K562 (cell line): Measurements from ENCODE around the gene CCDC174. TPM values are rescaled to one million over a fixed set of nuclear protein-coding genes. Genes with fewer than 3 reads are reported as not detected.

ENCODE experiments used
- ATAC-seq: fragments of 200-7000 bp; cut with Tn5 transposase; 3 replicates; pipeline ENCODE4 v1.9.1; 2020; ENCODE audit warnings: moderate library complexity
- BruUV-seq: library from RNA; stranded (reverse); fragments of 400-500 nt; replicated peaks from 2 replicates; lab custom pipeline; 2021; lab: Mats Ljungman, UMichigan
- CTCF ChIA-PET: fragments of 300-600 bp; formaldehyde crosslinking; extraction: SDS; loops from one replicate; lab custom pipeline; 2021; ENCODE audit warnings: low intra/inter-chr PET ratio; lab: Yijun Ruan, JAX
- POLR2A ChIA-PET: fragments of 300-600, 350-650 bp; sonication (Branson Sonifier 250); formaldehyde crosslinking; extraction: SDS; loops from one replicate; lab custom pipeline; 2021; ENCODE audit warnings: antibody characterized with exemption, inconsistent platforms; lab: Yijun Ruan, JAX
- DNase-seq, 4 experiments: peaks; one replicate each; pipeline versions ENCODE4 v3.0.0 to v3.0.0-alpha.2; 2011 to 2018; ENCODE audit warnings: low spot score in 3 of 4, mixed read lengths in 3 of 4; ENCODE audit errors: extremely low read depth in 1 of 4
- FAIRE-seq: peaks from 2 replicates; lab custom pipeline; 2011; peaks lifted over from hg19 to GRCh38; lab: Jason Lieb, UNC
- H2AFZ ChIP-seq: 2 replicates; pipeline ENCODE4 v1.6.0; 2011; ENCODE audit warnings: low read depth, low read length, control low read depth, inconsistent platforms
- H3K27ac ChIP-seq: fragments of 200-600 bp; 3 replicates; pipeline ENCODE4 v1.8.0; 2011; ENCODE audit warnings: low read depth, mild to moderate bottlenecking, control low read depth, inconsistent platforms, low read length, moderate library complexity, mixed read lengths; ENCODE audit errors: extremely low read depth
- H3K27me3 ChIP-seq, 2 experiments: fragments of 300-600 bp in 1 of 2; 2 replicates in 1 of 2; 3 replicates in 1 of 2; pipeline versions ENCODE4 v1.6.0 to v1.8.0; 2011; ENCODE audit warnings: inconsistent platforms in 2 of 2, low read length in 2 of 2, mild to moderate bottlenecking in 1 of 2, mixed read lengths in 1 of 2, moderate library complexity in 1 of 2; ENCODE audit not compliant: control insufficient read depth in 2 of 2, insufficient read depth in 2 of 2
- H3K36me3 ChIP-seq: fragments of 300-600 bp; 3 replicates; pipeline ENCODE4 v1.8.0; 2011; ENCODE audit warnings: mild to moderate bottlenecking, low read length, inconsistent platforms; ENCODE audit not compliant: control insufficient read depth, insufficient read depth
- H3K4me1 ChIP-seq, 2 experiments: fragments of 200-600 bp in 1 of 2; replicated peaks in 1 of 2; 2 replicates in 1 of 2; 3 replicates in 1 of 2; pipeline versions ENCODE4 v1.5.1 to v1.8.0; 2011; ENCODE audit warnings: inconsistent platforms in 2 of 2, low read length in 2 of 2, mild to moderate bottlenecking in 1 of 2, mixed read lengths in 1 of 2, moderate library complexity in 1 of 2; ENCODE audit not compliant: control insufficient read depth in 2 of 2, insufficient read depth in 2 of 2
- H3K4me2 ChIP-seq: 2 replicates; pipeline ENCODE4 v1.6.1; 2011; ENCODE audit warnings: low read length, control low read depth, inconsistent platforms, mixed read lengths; ENCODE audit not compliant: insufficient read depth
- H3K4me3 ChIP-seq: fragments of 200-600 bp; sonication (generic), shearing (Covaris generic); 2 replicates; pipeline ENCODE4 v1.5.1; 2016; ENCODE audit warnings: control low read depth, inconsistent platforms
- H3K79me2 ChIP-seq: fragments of 200-600 bp; 3 replicates; pipeline ENCODE4 v1.8.0; 2011; ENCODE audit warnings: low read length, inconsistent platforms; ENCODE audit not compliant: control insufficient read depth, insufficient read depth
- H3K9ac ChIP-seq, 2 experiments: 2 replicates each; pipeline versions ENCODE4 v1.6.0 to v1.6.1; 2011; ENCODE audit warnings: low read depth in 2 of 2, low read length in 2 of 2, control low read depth in 1 of 2, inconsistent platforms in 1 of 2, mild to moderate bottlenecking in 1 of 2, mixed read lengths in 1 of 2; ENCODE audit not compliant: insufficient read depth in 1 of 2
- H3K9me1 ChIP-seq: one replicate; pipeline ENCODE4 v1.6.0; 2011; ENCODE audit warnings: inconsistent platforms, mild to moderate bottlenecking, low read length, moderate library complexity; ENCODE audit not compliant: control insufficient read depth, insufficient read depth
- H3K9me3 ChIP-seq: replicated peaks from 2 replicates; pipeline ENCODE4 v1.5.1; 2011; ENCODE audit warnings: low read depth, low read length, inconsistent platforms; ENCODE audit not compliant: control insufficient read depth, insufficient read depth
- H4K20me1 ChIP-seq: replicated peaks from 2 replicates; pipeline ENCODE4 v1.6.1; 2011; ENCODE audit warnings: low read length, inconsistent platforms, mixed read lengths; ENCODE audit not compliant: control insufficient read depth, insufficient read depth
- ESRRA ChIP-seq: fragments of 450-650 bp; IDR thresholded peaks from 2 replicates; pipeline ENCODE4 v1.6.1; 2014; ENCODE audit warnings: low read depth, mild to moderate bottlenecking, moderate library complexity, borderline replicate concordance
- RAD21 ChIP-seq, 2 experiments: fragments of 250-450 bp in 1 of 2; fragments of 450-650 bp in 1 of 2; sonication (Bioruptor Pico) in 1 of 2; formaldehyde crosslinking in 1 of 2; IDR thresholded peaks in 1 of 2; conservative IDR thresholded peaks in 1 of 2; 2 replicates each; pipeline versions ENCODE4 v1.4.0 to v1.8.0; 2020 to 2022; ENCODE audit warnings: mild to moderate bottlenecking in 2 of 2, moderate library complexity in 1 of 2
- ZBTB7A ChIP-seq: IDR thresholded peaks from 2 replicates; pipeline ENCODE4 v1.6.1; 2011; ENCODE audit warnings: low read depth, mild to moderate bottlenecking, low read length, moderate library complexity, borderline replicate concordance; ENCODE audit not compliant: control insufficient read depth
- ZFX ChIP-seq: sonication (generic); formaldehyde crosslinking; IDR thresholded peaks from 2 replicates; pipeline ENCODE4 v1.8.0; 2022; ENCODE audit warnings: mild to moderate bottlenecking, missing genetic modification reagents, moderate library complexity
- WGBS: fragments of 100-300 bp; shearing (Covaris generic); methylation state at CpG from one replicate; pipeline ENCODE4 v1.1.6; 2016; ENCODE audit warnings: low coverage, mixed read lengths; ENCODE audit not compliant: insufficient coverage; ENCODE audit errors: missing lambda C conversion rate; 5-methylcytosine and 5-hydroxymethylcytosine counted together
- in situ Hi-C: fragments of 300-500 bp; cut with MboI; formaldehyde crosslinking; loops from 4 replicates; pipeline ENCODE4 v1.15.0; 2018; ENCODE audit warnings: inconsistent platforms, mixed read lengths
- intact Hi-C: fragments of 100-400 bp; cut with micrococcal nuclease; formaldehyde crosslinking; loops from 2 replicates; pipeline ENCODE4 v1.14.2; 2022
- polyA plus RNA-seq, 8 experiments: library from polyadenylated mRNA; depleted of rRNA in 4 of 8; stranded (reverse) in 5 of 8; unstranded in 3 of 8; fragments of >200 nt; fragmentation: Nextera tagmentation in 2 of 8; fragmentation: Illumina TruSeq in 1 of 8; extraction: Ambion mirVana in 2 of 8; extraction: Trizol in 1 of 8; gene quantifications; 2 replicates each; pipeline versions ENCODE4 v1.2.1 to v1.2.3, GENCODE V29; 2011 to 2014; ENCODE audit warnings: inconsistent platforms in 1 of 8, missing spikeins in 1 of 8
- total RNA-seq, 7 experiments: library from RNA; depleted of rRNA in 6 of 7; stranded (reverse); fragments of >200 nt in 6 of 7; fragmentation: Illumina TruSeq in 2 of 7; extraction: Trizol in 2 of 7; gene quantifications; 2 replicates each; pipeline versions ENCODE4 v1.2.1 to v1.2.3, GENCODE V29; 2011 to 2021; ENCODE audit warnings: low replicate concordance in 1 of 7
- TF ChIP-seq, protein P1 (sequence below): fragments of 250-450 bp; sonication (Bioruptor Pico); IDR thresholded peaks from 2 replicates; pipeline ENCODE4 v1.8.0; 2022; ENCODE audit warnings: inconsistent platforms, mild to moderate bottlenecking, moderate library complexity, borderline replicate concordance
- TF ChIP-seq, protein P2 (sequence below): conservative IDR thresholded peaks from 2 replicates; pipeline ENCODE4 v1.6.1; 2011; ENCODE audit warnings: low read depth, mild to moderate bottlenecking, low read length; ENCODE audit not compliant: control insufficient read depth
- TF ChIP-seq, protein P3 (sequence below), 3 experiments: IDR thresholded peaks in 2 of 3; conservative IDR thresholded peaks in 1 of 3; 2 replicates each; pipeline ENCODE4 v1.5.1; 2011 to 2012; ENCODE audit warnings: low read length in 3 of 3, mild to moderate bottlenecking in 3 of 3, control low read depth in 2 of 3, improper control_type of control experiment in 1 of 3, inconsistent platforms in 1 of 3, low read depth in 1 of 3, mixed read lengths in 1 of 3, moderate library complexity in 1 of 3; ENCODE audit not compliant: insufficient read depth in 2 of 3
- TF ChIP-seq, protein P4 (sequence below), 2 experiments: IDR thresholded peaks; 2 replicates each; pipeline ENCODE4 v1.6.1; 2011; ENCODE audit warnings: borderline replicate concordance in 1 of 2, control low read depth in 1 of 2, low read depth in 1 of 2, low read length in 1 of 2, mild to moderate bottlenecking in 1 of 2, mixed read lengths in 1 of 2, moderate library complexity in 1 of 2; ENCODE audit not compliant: insufficient read depth in 1 of 2, insufficient read length in 1 of 2, poor library complexity in 1 of 2, severe bottlenecking in 1 of 2; ENCODE audit errors: extremely low read depth in 1 of 2

The CCDC174 gene
- total and polyA plus RNA-seq, 9 of the 15 experiments (the other 6 are each of a cell fraction or from before 2014, with no cell fraction given) = 7.4 to 41.0 (median 28.5) TPM

DNA sequence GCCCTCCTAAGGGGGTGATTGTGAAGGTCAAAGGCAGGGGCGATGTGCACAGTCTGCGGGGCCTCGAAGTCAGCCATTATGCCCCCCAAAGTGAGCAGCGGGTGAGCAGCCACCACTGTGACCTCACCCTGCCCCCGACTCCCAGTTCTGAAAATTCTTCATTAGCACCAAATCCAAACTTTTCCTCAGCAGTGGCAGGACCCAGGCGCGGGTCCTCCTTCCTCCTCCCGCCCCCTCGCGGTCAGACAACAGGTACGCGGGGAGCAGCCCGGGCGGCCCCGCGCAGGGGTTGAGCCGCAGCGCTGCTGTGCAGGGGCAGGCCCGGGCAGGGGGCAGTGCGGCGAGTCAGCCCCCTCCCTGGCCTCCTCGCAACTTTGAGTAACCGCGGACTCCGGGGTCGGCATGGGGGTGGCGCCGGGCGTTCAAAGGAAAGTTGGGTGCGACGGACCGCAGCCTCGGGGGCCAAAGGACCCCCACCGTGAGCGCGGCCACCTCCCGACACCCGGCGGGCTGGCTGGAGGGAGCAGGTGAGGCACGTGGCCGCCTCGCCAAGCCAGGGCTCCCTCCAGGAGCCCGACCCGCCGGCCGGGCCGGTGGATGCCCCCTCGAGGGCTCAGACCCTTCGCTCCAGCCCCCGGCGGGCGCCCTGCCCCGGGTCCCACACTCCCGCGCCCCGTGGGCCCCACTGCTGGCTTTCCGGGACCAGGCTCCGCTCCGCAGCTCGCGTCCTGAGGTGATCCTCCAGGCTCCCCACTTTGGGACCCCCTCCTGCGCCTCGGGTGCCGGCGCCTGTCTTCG lies 49.4 kb upstream of the CCDC174 start:
- Histone ChIP-seq H3K27me3 (peaks cover 5 to 51% of the 10 kb centered on the region in 2 experiments; a peak in 4 of 5 replicates), H3K4me2 (no peak overlapping the region), H3K4me1 (peaks cover 0 to 13% of the 10 kb centered on the region in 2 experiments; a peak in 2 of 5 replicates), H3K9me3 (no peaks in the 10 kb centered on the region), H3K9me1 (no peaks in the 10 kb centered on the region), H3K4me3 (no peak overlapping the region), H3K79me2 (no peaks in the 10 kb centered on the region), H3K27ac (no peak overlapping the region), H3K9ac (no peak overlapping the region), H3K36me3 (no peaks in the 10 kb centered on the region), H2AFZ (no peak overlapping the region), H4K20me1 (peaks cover 9% of the 10 kb centered on the region)
- POLR2A ChIA-PET = interaction anchor here (1.2 kb wide), 1 partner anchor 50 kb away, joined by 3 read pairs; the partner anchor contains the start of gene CCDC174
- ATAC-seq (peak; percentile 66), DNase-seq (peak; percentile 12 to 43 (median 34)), FAIRE-seq (no peak)
- CTCF ChIA-PET = no interaction called here
- WGBS = 19% methylated on average over 64 of the region's 66 CpGs
- in situ Hi-C loops = no loop called here
- 0 out of 4 replicates have a peak, but pooled peaks of 1 of the 2 experiments have one; percentile 5 for TF ChIP-seq RAD21 (CRISPR knock-in tag; conservative IDR thresholded peaks at IDR 0.05 in 1 of 2, IDR thresholded peaks at IDR 0.05 in 1 of 2)
- TF ChIP-seq ZBTB7A = 0 out of 2 replicates have a peak, but pooled peaks have one; percentile 18
- TF ChIP-seq, protein P1, sequence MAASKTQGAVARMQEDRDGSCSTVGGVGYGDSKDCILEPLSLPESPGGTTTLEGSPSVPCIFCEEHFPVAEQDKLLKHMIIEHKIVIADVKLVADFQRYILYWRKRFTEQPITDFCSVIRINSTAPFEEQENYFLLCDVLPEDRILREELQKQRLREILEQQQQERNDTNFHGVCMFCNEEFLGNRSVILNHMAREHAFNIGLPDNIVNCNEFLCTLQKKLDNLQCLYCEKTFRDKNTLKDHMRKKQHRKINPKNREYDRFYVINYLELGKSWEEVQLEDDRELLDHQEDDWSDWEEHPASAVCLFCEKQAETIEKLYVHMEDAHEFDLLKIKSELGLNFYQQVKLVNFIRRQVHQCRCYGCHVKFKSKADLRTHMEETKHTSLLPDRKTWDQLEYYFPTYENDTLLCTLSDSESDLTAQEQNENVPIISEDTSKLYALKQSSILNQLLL (CRISPR knock-in tag) = no peak
- peak; percentile 73 for TF ChIP-seq ESRRA
- TF ChIP-seq, protein P2, sequence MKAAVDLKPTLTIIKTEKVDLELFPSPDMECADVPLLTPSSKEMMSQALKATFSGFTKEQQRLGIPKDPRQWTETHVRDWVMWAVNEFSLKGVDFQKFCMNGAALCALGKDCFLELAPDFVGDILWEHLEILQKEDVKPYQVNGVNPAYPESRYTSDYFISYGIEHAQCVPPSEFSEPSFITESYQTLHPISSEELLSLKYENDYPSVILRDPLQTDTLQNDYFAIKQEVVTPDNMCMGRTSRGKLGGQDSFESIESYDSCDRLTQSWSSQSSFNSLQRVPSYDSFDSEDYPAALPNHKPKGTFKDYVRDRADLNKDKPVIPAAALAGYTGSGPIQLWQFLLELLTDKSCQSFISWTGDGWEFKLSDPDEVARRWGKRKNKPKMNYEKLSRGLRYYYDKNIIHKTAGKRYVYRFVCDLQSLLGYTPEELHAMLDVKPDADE = no peak
- no peak for TF ChIP-seq ZFX (CRISPR knock-in tag)
- TF ChIP-seq, protein P3, sequence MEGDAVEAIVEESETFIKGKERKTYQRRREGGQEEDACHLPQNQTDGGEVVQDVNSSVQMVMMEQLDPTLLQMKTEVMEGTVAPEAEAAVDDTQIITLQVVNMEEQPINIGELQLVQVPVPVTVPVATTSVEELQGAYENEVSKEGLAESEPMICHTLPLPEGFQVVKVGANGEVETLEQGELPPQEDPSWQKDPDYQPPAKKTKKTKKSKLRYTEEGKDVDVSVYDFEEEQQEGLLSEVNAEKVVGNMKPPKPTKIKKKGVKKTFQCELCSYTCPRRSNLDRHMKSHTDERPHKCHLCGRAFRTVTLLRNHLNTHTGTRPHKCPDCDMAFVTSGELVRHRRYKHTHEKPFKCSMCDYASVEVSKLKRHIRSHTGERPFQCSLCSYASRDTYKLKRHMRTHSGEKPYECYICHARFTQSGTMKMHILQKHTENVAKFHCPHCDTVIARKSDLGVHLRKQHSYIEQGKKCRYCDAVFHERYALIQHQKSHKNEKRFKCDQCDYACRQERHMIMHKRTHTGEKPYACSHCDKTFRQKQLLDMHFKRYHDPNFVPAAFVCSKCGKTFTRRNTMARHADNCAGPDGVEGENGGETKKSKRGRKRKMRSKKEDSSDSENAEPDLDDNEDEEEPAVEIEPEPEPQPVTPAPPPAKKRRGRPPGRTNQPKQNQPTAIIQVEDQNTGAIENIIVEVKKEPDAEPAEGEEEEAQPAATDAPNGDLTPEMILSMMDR (IDR thresholded peaks at IDR 0.05 in 2 of 3, conservative IDR thresholded peaks at IDR 0.05 in 1 of 3; ENCODE audit: insufficient read depth in 2 of 3, low read depth in 1 of 3, low read length in 3 of 3) = peak in 1 of 3 experiments; percentile 27; a peak in 2 of 6 replicates
- TF ChIP-seq, protein P4, sequence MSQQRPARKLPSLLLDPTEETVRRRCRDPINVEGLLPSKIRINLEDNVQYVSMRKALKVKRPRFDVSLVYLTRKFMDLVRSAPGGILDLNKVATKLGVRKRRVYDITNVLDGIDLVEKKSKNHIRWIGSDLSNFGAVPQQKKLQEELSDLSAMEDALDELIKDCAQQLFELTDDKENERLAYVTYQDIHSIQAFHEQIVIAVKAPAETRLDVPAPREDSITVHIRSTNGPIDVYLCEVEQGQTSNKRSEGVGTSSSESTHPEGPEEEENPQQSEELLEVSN (IDR thresholded peaks at IDR 0.05; ENCODE audit: borderline replicate concordance in 1 of 2, extremely low read depth in 1 of 2, insufficient read depth in 1 of 2, insufficient read length in 1 of 2, low read depth in 1 of 2, low read length in 1 of 2, poor library complexity in 1 of 2, severe bottlenecking in 1 of 2) = peak in 1 of 2 experiments; percentile 28
- intact Hi-C loops = no loop called here
- BruUV-seq = no TSS peak
